AG09309 (cell line): Measurements from ENCODE around the gene MB.

ENCODE experiments used
- DNase-seq: peaks from one replicate; pipeline ENCODE4 v3.0.0-alpha.2; 2010; ENCODE audit warnings: low read depth
- H3K4me3 ChIP-seq: 2 replicates; pipeline ENCODE4 v1.5.1; 2011; ENCODE audit warnings: mild to moderate bottlenecking, low read depth, low read length, moderate library complexity; ENCODE audit not compliant: control insufficient read depth
- TF ChIP-seq, protein P1 (sequence below): IDR thresholded peaks from 2 replicates; pipeline ENCODE4 v1.5.1; 2011; ENCODE audit warnings: mild to moderate bottlenecking, low read depth, low read length, inconsistent platforms; ENCODE audit not compliant: insufficient read depth, control insufficient read depth; ENCODE audit errors: missing control alignments

MB gene

GRCh38 chr22:35638001-35638400 is 20.9 kb upstream of the MB start:
- no peak for DNase-seq
- TF ChIP-seq, protein P1, sequence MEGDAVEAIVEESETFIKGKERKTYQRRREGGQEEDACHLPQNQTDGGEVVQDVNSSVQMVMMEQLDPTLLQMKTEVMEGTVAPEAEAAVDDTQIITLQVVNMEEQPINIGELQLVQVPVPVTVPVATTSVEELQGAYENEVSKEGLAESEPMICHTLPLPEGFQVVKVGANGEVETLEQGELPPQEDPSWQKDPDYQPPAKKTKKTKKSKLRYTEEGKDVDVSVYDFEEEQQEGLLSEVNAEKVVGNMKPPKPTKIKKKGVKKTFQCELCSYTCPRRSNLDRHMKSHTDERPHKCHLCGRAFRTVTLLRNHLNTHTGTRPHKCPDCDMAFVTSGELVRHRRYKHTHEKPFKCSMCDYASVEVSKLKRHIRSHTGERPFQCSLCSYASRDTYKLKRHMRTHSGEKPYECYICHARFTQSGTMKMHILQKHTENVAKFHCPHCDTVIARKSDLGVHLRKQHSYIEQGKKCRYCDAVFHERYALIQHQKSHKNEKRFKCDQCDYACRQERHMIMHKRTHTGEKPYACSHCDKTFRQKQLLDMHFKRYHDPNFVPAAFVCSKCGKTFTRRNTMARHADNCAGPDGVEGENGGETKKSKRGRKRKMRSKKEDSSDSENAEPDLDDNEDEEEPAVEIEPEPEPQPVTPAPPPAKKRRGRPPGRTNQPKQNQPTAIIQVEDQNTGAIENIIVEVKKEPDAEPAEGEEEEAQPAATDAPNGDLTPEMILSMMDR = no peak
- H3K4me3 ChIP-seq = no peak overlapping the region

GRCh38 chr22:35637254-35637653 is 20.1 kb upstream of the MB start:
- DNase-seq = no peak
- no peak overlapping the region for H3K4me3 ChIP-seq
- TF ChIP-seq, protein P1 = no peak

DNA sequence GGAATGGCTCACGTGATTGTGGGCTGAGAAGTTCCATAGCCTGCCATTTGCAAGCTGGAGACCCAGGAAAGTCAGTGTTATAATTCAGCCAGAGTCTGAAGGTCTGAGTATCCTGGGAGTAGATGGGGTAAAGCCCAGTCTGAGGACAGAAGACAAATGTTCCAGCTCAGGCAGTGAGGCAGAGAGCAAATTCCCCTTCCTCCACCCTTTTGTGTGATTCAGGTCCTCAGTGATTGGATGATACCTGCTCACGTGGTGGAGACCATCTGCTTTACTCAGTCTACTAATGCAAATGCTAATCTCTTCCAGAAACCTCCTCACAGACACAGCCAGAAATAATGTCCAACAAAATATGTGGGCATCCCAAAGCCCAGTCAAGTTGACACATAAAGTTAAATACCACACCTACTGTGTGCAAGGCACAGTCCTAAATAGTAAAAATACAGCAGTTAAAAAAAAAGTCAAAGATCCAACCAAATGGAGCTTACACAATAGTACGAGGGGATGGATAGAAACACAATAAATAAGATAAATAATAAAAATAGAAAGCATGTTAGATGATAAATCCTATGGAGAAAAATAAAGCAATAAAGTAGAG is 17.9 kb upstream of the MB start:
- TF ChIP-seq, protein P1 = no peak
- no peak overlapping the region for H3K4me3 ChIP-seq
- DNase-seq = no peak

DNA sequence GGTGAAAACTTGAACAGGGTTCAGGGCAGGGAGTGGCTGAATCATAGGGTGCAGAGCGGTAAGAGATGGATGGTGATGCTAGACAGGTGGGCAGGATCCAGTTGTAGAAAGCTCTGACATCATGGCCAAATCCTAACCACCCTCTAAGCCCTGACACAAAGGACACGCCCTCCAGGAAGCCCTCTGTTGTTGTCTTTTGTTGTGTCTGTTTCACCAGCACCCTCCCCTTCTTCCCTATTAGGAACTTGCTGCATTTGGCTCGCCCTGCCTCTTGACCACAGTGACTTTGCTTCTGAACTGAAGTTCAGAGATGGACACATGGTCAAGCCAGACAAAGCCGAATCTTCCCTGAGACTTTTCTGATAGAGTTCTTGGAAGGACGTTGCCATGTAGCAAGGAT is 16.9 kb upstream of the MB start:
- no peak overlapping the region for H3K4me3 ChIP-seq
- DNase-seq = no peak
- TF ChIP-seq, protein P1 = no peak

GRCh38 chr22:35633520-35633919 is 16.4 kb upstream of the MB start:
- no peak overlapping the region for H3K4me3 ChIP-seq
- TF ChIP-seq, protein P1 = no peak
- no peak for DNase-seq

DNA sequence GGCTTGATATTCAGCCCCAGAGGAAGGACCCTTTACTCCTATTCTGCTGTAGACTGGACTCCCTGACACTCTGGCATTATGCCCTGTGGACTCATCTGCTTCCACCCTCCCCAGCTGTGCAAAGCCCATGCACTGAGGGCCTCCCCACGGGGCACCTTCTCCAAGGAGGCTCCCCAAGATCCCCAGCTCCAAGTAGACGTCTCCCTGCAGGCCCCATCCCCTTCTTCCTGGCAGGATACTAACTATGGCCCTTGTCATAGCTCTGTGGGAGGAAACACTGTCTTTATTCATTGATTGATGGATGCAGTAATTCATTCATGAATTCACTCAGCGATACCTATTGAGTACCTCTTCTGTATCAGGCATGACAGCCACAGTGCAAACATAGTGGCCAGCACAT is 15.8 kb upstream of the MB start:
- H3K4me3 ChIP-seq = no peak overlapping the region
- no peak for DNase-seq
- TF ChIP-seq, protein P1 = no peak

GRCh38 chr22:35631597-35631996 is 14.5 kb upstream of the MB start:
- no peak overlapping the region for H3K4me3 ChIP-seq
- TF ChIP-seq, protein P1 = peak; percentile 54
- no peak for DNase-seq
